Upper lobe of left lung (tissue), 6 donors: ENCODE results near the gene PLSCR4. TPM values are rescaled to one million over a fixed set of nuclear protein-coding genes. Genes with fewer than 3 reads are reported as not detected.

Experiments used
- ATAC-seq, 2 donors: fragments of 200-7000 bp; cut with Tn5 transposase; one replicate each; pipeline ENCODE4 v1.9.1; 2022; ENCODE audit warnings: mild to moderate bottlenecking in 2 of 2, moderate library complexity in 2 of 2; ENCODE audit not compliant: low FRiP score in 2 of 2
- DNase-seq, 2 donors: peaks; one replicate each; pipeline ENCODE4 v3.0.0-alpha.2; 2019 to 2020
- H3K27ac ChIP-seq, 4 donors: fragments of 200-600 bp; sonication (generic); one replicate each; pipeline ENCODE4 v1.5.1; 2016 to 2019
- H3K27me3 ChIP-seq, 4 donors: fragments of 200-600 bp; sonication (generic); one replicate each; pipeline ENCODE4 v1.5.1; 2017 to 2019
- H3K36me3 ChIP-seq, 4 donors: fragments of 200-600 bp; sonication (generic); one replicate each; pipeline ENCODE4 v1.5.1; 2016 to 2019
- H3K4me1 ChIP-seq, 4 donors: fragments of 200-600 bp; sonication (generic); one replicate each; pipeline ENCODE4 v1.5.1; 2018 to 2019
- H3K4me3 ChIP-seq, 4 donors: fragments of 200-600 bp; sonication (generic); one replicate each; pipeline ENCODE4 v1.5.1; 2017 to 2019; ENCODE audit warnings: mild to moderate bottlenecking in 2 of 4, moderate library complexity in 1 of 4
- H3K9me3 ChIP-seq, 4 donors: fragments of 200-600 bp; sonication (generic); one replicate each; pipeline ENCODE4 v1.5.1; 2018 to 2019
- EP300 ChIP-seq, 4 donors: sonication (generic); formaldehyde crosslinking; IDR thresholded peaks; one replicate each; pipeline ENCODE4 v1.5.1; 2017; ENCODE audit warnings: antibody characterized with exemption in 4 of 4, control low read depth in 2 of 4
- POLR2A ChIP-seq, 4 donors: fragments of 450-650 bp; IDR thresholded peaks; one replicate each; pipeline ENCODE4 v1.5.1; 2016 to 2017; ENCODE audit warnings: antibody characterized with exemption in 4 of 4, mild to moderate bottlenecking in 2 of 4
- POLR2AphosphoS5 ChIP-seq, 2 donors: sonication (generic); formaldehyde crosslinking; IDR thresholded peaks; one replicate each; pipeline ENCODE4 v1.5.1; 2017; ENCODE audit warnings: antibody characterized with exemption in 2 of 2
- WGBS, 2 donors: methylation state at CpG; one replicate each; pipeline ENCODE4 v1.1.5; 2017 to 2018; 5-methylcytosine and 5-hydroxymethylcytosine counted together
- total RNA-seq, 6 donors: library from RNA; depleted of rRNA in 4 of 6; stranded (reverse); fragments of >200 nt in 4 of 6; gene quantifications; one replicate each; pipeline versions ENCODE4 v1.1.0 to v1.2.1, GENCODE V29; 2016 to 2021
- TF ChIP-seq, protein P1 (sequence below), 6 experiments: fragments of 450-650 bp in 4 of 6; fragments of 200-600 bp in 2 of 6; sonication (generic) in 2 of 6; IDR thresholded peaks; one replicate each; pipeline ENCODE4 v1.5.1; 2016 to 2019; ENCODE audit warnings: antibody characterized with exemption in 6 of 6
- donor health status: DM: no; HTN: no; CAD: no; lungs with moderate emphysema.
- donor health status: DM: no; HTN: yes; CAD: no; lungs with severe emphysema.

Gene PLSCR4
- total RNA-seq, 6 donors from 2014 or later, result 16.8 to 56.4 (median 37.8) TPM

DNA sequence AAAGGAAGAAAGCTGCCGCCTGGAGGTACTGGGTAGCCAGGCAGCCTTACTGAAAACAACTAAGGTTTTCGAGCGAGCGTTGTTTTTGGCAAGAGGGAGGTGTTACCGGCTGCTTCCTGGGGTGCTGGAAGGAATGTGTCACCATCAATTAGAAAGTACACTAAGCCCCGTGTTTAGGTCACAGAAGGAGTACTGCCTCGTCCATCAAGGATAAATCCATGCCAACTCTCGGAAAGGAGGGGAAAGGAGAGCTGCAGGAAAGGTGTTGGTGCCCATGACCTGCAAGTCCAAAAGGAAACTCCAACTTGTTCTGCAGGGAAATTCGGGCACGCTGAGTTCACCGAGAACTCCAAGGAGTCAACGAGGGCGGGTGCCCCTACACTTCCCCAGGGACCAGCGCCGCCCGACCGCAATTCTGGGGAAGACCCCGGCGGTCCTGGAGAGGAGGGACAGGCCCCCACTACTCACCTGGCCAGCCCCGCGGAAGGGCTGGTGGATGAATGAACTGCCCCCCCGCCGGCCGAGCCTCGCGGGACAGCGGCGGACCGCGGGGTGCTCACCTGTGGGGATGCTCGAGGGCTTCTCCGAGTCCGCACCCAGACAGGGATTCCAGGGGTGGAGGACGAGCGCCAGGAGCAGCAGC, 90.5 kb downstream of the PLSCR4 start:
- H3K9me3 ChIP-seq, result no peaks in the 10 kb centered on the region
- no peaks in the 10 kb centered on the region for H3K27me3 ChIP-seq
- DNase-seq (peak in 1 of 2 donors; percentile 63), ATAC-seq (peak; percentile 55 to 79)
- H3K36me3 ChIP-seq, result no peaks in the 10 kb centered on the region
- peak overlapping the region; percentile 60 to 82 (median 71) for H3K4me3 ChIP-seq
- TF ChIP-seq POLR2A (IDR thresholded peaks at IDR 0.05) (peak in 1 of 4 donors; percentile 7), EP300 (IDR thresholded peaks at IDR 0.05) (no peak), POLR2AphosphoS5 (IDR thresholded peaks at IDR 0.05) (peak in 1 of 2 donors; percentile 7)
- TF ChIP-seq, protein P1, sequence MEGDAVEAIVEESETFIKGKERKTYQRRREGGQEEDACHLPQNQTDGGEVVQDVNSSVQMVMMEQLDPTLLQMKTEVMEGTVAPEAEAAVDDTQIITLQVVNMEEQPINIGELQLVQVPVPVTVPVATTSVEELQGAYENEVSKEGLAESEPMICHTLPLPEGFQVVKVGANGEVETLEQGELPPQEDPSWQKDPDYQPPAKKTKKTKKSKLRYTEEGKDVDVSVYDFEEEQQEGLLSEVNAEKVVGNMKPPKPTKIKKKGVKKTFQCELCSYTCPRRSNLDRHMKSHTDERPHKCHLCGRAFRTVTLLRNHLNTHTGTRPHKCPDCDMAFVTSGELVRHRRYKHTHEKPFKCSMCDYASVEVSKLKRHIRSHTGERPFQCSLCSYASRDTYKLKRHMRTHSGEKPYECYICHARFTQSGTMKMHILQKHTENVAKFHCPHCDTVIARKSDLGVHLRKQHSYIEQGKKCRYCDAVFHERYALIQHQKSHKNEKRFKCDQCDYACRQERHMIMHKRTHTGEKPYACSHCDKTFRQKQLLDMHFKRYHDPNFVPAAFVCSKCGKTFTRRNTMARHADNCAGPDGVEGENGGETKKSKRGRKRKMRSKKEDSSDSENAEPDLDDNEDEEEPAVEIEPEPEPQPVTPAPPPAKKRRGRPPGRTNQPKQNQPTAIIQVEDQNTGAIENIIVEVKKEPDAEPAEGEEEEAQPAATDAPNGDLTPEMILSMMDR (IDR thresholded peaks at IDR 0.05), result peak in 4 of 6 experiments; percentile 24 to 56 (median 31)
- H3K27ac ChIP-seq, result peak overlapping the region; percentile 89 to 96 (median 92)
- WGBS, 2 donors, result 0 to 2% methylated on average over 9 to 30 of the region's 35 CpGs
- peaks cover 10 to 24% (median 22%) of the 10 kb centered on the region in 4 donors for H3K4me1 ChIP-seq

GRCh38 chr3:146159616-146160320, 91.1 kb downstream of the PLSCR4 start:
- no peaks in the 10 kb centered on the region for H3K27me3 ChIP-seq
- ATAC-seq (no peak), DNase-seq (no peak)
- no peaks in the 10 kb centered on the region for H3K36me3 ChIP-seq
- peaks cover 10 to 24% (median 22%) of the 10 kb centered on the region in 4 donors for H3K4me1 ChIP-seq
- H3K27ac ChIP-seq, result peak overlapping the region; percentile 89 to 96 (median 92)
- no peaks in the 10 kb centered on the region for H3K9me3 ChIP-seq
- 11 to 15% methylated on average over 7 of the region's 7 CpGs for WGBS, 2 donors
- TF ChIP-seq POLR2A (IDR thresholded peaks at IDR 0.05) (no peak), POLR2AphosphoS5 (IDR thresholded peaks at IDR 0.05) (no peak), EP300 (IDR thresholded peaks at IDR 0.05) (no peak)
- TF ChIP-seq, protein P1 (IDR thresholded peaks at IDR 0.05), result no peak
- peak overlapping the region in 3 of 4 donors; percentile 60 to 82 (median 72) for H3K4me3 ChIP-seq

- Histone ChIP-seq H3K27me3 (no peaks in the 10 kb centered on the region), H3K4me1 (peaks cover 10 to 24% (median 22%) of the 10 kb centered on the region in 4 donors), H3K27ac (peak overlapping the region; percentile 89 to 96 (median 92)), H3K36me3 (no peaks in the 10 kb centered on the region), H3K9me3 (no peaks in the 10 kb centered on the region), H3K4me3 (peak overlapping the region in 1 of 4 donors; percentile 72)
- TF ChIP-seq EP300 (IDR thresholded peaks at IDR 0.05) (no peak), POLR2A (IDR thresholded peaks at IDR 0.05) (no peak), POLR2AphosphoS5 (IDR thresholded peaks at IDR 0.05) (no peak)
- TF ChIP-seq, protein P1 (IDR thresholded peaks at IDR 0.05), result no peak
- WGBS, 2 donors, result 67 to 68% methylated on average over 4 of the region's 4 CpGs
- DNase-seq (no peak), ATAC-seq (no peak)
These were observed 91.9 kb downstream of the PLSCR4 start for GRCh38 chr3:146159037-146159436.

- H3K4me3 ChIP-seq, result no peak overlapping the region
- no peak for DNase-seq
These were observed 93.4 kb downstream of the PLSCR4 start for GRCh38 chr3:146157325-146158060.

More at GRCh38 chr3:146157325-146158060, 93.4 kb downstream of the PLSCR4 start:
- WGBS, 2 donors, result 68 to 70% methylated on average over 2 of the region's 2 CpGs
- Histone ChIP-seq H3K4me1 (peaks cover 10 to 33% (median 22%) of the 10 kb centered on the region in 4 donors), H3K36me3 (no peaks in the 10 kb centered on the region), H3K27ac (peak overlapping the region; percentile 42 to 96 (median 74)), H3K27me3 (no peaks in the 10 kb centered on the region), H3K9me3 (no peaks in the 10 kb centered on the region)
- ATAC-seq, result no peak
- TF ChIP-seq POLR2A (IDR thresholded peaks at IDR 0.05) (no peak), POLR2AphosphoS5 (IDR thresholded peaks at IDR 0.05) (no peak), EP300 (IDR thresholded peaks at IDR 0.05) (no peak)
- TF ChIP-seq, protein P1 (IDR thresholded peaks at IDR 0.05), result no peak
